Aorta (tissue), 5 donors: ENCODE measurements around the gene SMYD3. TPM values are rescaled to one million over a fixed set of nuclear protein-coding genes. Genes with fewer than 3 reads are reported as not detected.

ENCODE experiments used
- ATAC-seq: fragments of 200-7000 bp; cut with Tn5 transposase; one replicate; pipeline ENCODE4 v1.9.1; 2022; ENCODE audit warnings: moderate library complexity; ENCODE audit not compliant: low FRiP score
- DNase-seq, 2 donors: peaks; one replicate each; pipeline ENCODE4 v3.0.0-alpha.2; 2020
- H3K27ac ChIP-seq, 2 donors: one replicate each; pipeline ENCODE4 v1.5.1; 2013; ENCODE audit warnings: low read length in 2 of 2, mild to moderate bottlenecking in 2 of 2, moderate library complexity in 2 of 2, control low read depth in 1 of 2, inconsistent platforms in 1 of 2, low read depth in 1 of 2
- H3K27me3 ChIP-seq, 2 donors: one replicate each; pipeline ENCODE4 v1.6.1; 2013; ENCODE audit warnings: control low read depth in 1 of 2, low read length in 1 of 2, mild to moderate bottlenecking in 1 of 2, moderate library complexity in 1 of 2; ENCODE audit not compliant: insufficient read depth in 2 of 2, control insufficient read depth in 1 of 2
- H3K36me3 ChIP-seq, 2 donors: one replicate each; pipeline ENCODE4 v1.6.1; 2013; ENCODE audit warnings: control low read depth in 1 of 2, low read length in 1 of 2, mild to moderate bottlenecking in 1 of 2; ENCODE audit not compliant: insufficient read depth in 2 of 2, control insufficient read depth in 1 of 2
- H3K4me1 ChIP-seq, 2 donors: one replicate each; pipeline ENCODE4 v1.6.1; 2013; ENCODE audit warnings: low read length in 2 of 2, control low read depth in 1 of 2, mild to moderate bottlenecking in 1 of 2, moderate library complexity in 1 of 2; ENCODE audit not compliant: insufficient read depth in 2 of 2, control insufficient read depth in 1 of 2
- H3K4me3 ChIP-seq, 2 donors: one replicate each; pipeline ENCODE4 v1.5.1; 2013; ENCODE audit warnings: low read length in 2 of 2, control low read depth in 1 of 2, mild to moderate bottlenecking in 1 of 2
- H3K9me3 ChIP-seq: one replicate; pipeline ENCODE4 v1.6.1; 2013; ENCODE audit warnings: mild to moderate bottlenecking, low read length; ENCODE audit not compliant: control insufficient read depth
- WGBS, 2 donors: extraction: QIAGEN DNeasy Blood & Tissue Kit; methylation state at CpG; one replicate each; pipeline ENCODE4 v1.1.7; 2013; 5-methylcytosine and 5-hydroxymethylcytosine counted together
- intact Hi-C, 2 donors: fragments of 100-400 bp; cut with DNase I; formaldehyde crosslinking; loops; one replicate each; pipeline versions ENCODE4 v1.14.2 to v1.15.0; 2022
- polyA plus RNA-seq, 2 donors: library from polyadenylated mRNA; stranded (reverse); fragments of 200-250 nt; gene quantifications; one replicate each; pipeline ENCODE4 v1.2.3, GENCODE V29; 2013
- total RNA-seq, 2 donors: library from RNA; stranded (reverse); fragmentation: NEBNext Ultra II Directional; extraction: Animal tissue kit (Norgen Biotek cat#: 25700); gene quantifications; one replicate each; pipeline ENCODE4 v1.2.1, GENCODE V29; 2021
- donor health status: healthy with polysubstance abuse.
- donor health status: Bipolar disorder and iron deficiency.
- donor health status: DM: no; HTN: no; CAD: no.
- donor health status: DM: no; HTN: no; CAD: no.
- donor health status: DM: yes; HTN: yes; CAD: no.

Gene SMYD3
- total and polyA plus RNA-seq, 4 donors, result 6.0 to 29.1 (median 11.1) TPM

GRCh38 chr1:245763873-245764331 is 743.2 kb downstream of the SMYD3 start:
- Histone ChIP-seq H3K4me1 (no peaks in the 10 kb centered on the region), H3K4me3 (no peak overlapping the region), H3K9me3 (peaks cover 2% of the 10 kb centered on the region), H3K27ac (no peak overlapping the region), H3K27me3 (no peaks in the 10 kb centered on the region), H3K36me3 (peaks cover 0 to 2% of the 10 kb centered on the region in 2 donors)
- WGBS, 2 donors, result 36 to 41% methylated on average over 5 of the region's 5 CpGs
- intact Hi-C loops, result no loop called here
- ATAC-seq (no peak), DNase-seq (no peak)

GRCh38 chr1:245762396-245762910 is 744.6 kb downstream of the SMYD3 start:
- Histone ChIP-seq H3K27ac (no peak overlapping the region), H3K4me1 (no peaks in the 10 kb centered on the region), H3K36me3 (no peaks in the 10 kb centered on the region), H3K4me3 (no peak overlapping the region), H3K9me3 (peaks cover 1% of the 10 kb centered on the region), H3K27me3 (no peaks in the 10 kb centered on the region)
- intact Hi-C loops, result no loop called here
- ATAC-seq (no peak), DNase-seq (no peak)
- WGBS, 2 donors, result 91 to 93% methylated on average over 19 of the region's 19 CpGs

GRCh38 chr1:245760301-245760700 is 746.8 kb downstream of the SMYD3 start:
- Histone ChIP-seq H3K27ac (no peak overlapping the region), H3K4me1 (no peaks in the 10 kb centered on the region), H3K4me3 (no peak overlapping the region), H3K27me3 (no peaks in the 10 kb centered on the region), H3K9me3 (peaks cover 1% of the 10 kb centered on the region), H3K36me3 (no peaks in the 10 kb centered on the region)
- intact Hi-C loops, result no loop called here
- DNase-seq, result no peak
- ATAC-seq, result no peak
- 96% methylated on average over 4 of the region's 4 CpGs for WGBS, 2 donors

GRCh38 chr1:245754463-245754961 is 752.6 kb downstream of the SMYD3 start:
- intact Hi-C loops, result no loop called here
- 91 to 92% methylated on average over 3 of the region's 3 CpGs for WGBS, 2 donors
- ATAC-seq, result no peak
- Histone ChIP-seq H3K9me3 (peaks cover 2% of the 10 kb centered on the region), H3K27me3 (no peaks in the 10 kb centered on the region), H3K27ac (no peak overlapping the region), H3K4me1 (no peaks in the 10 kb centered on the region), H3K36me3 (no peaks in the 10 kb centered on the region), H3K4me3 (no peak overlapping the region)
- DNase-seq, result no peak

GRCh38 chr1:245753807-245754206 is 753.3 kb downstream of the SMYD3 start:
- Histone ChIP-seq H3K4me1 (no peaks in the 10 kb centered on the region), H3K9me3 (peaks cover 2% of the 10 kb centered on the region), H3K27ac (no peak overlapping the region), H3K4me3 (no peak overlapping the region), H3K27me3 (no peaks in the 10 kb centered on the region), H3K36me3 (peaks cover 0 to 3% of the 10 kb centered on the region in 2 donors)
- ATAC-seq (no peak), DNase-seq (no peak)
- intact Hi-C loops, result no loop called here
- 91 to 92% methylated on average over 2 of the region's 2 CpGs for WGBS, 2 donors

- intact Hi-C loops, result no loop called here
Observed at GRCh38 chr1:245752561-245752960, 754.5 kb downstream of the SMYD3 start.

GRCh38 chr1:245751726-245752470 is 755.2 kb downstream of the SMYD3 start:
- Histone ChIP-seq H3K36me3 (peaks cover 0 to 3% of the 10 kb centered on the region in 2 donors), H3K27ac (no peak overlapping the region), H3K27me3 (no peaks in the 10 kb centered on the region), H3K4me1 (no peaks in the 10 kb centered on the region), H3K4me3 (no peak overlapping the region), H3K9me3 (peaks cover 4% of the 10 kb centered on the region)
- WGBS, 2 donors, result 83 to 85% methylated on average over 12 of the region's 12 CpGs
- intact Hi-C loops, result no loop called here
- ATAC-seq, result no peak
- DNase-seq, result no peak

More at GRCh38 chr1:245752561-245752960, 754.5 kb downstream of the SMYD3 start:
- Histone ChIP-seq H3K4me3 (no peak overlapping the region), H3K36me3 (peaks cover 0 to 3% of the 10 kb centered on the region in 2 donors), H3K27ac (no peak overlapping the region), H3K4me1 (no peaks in the 10 kb centered on the region), H3K27me3 (no peaks in the 10 kb centered on the region), H3K9me3 (peaks cover 4% of the 10 kb centered on the region)
- ATAC-seq (no peak), DNase-seq (no peak)
- 78 to 88% methylated on average over 3 of the region's 3 CpGs for WGBS, 2 donors

GRCh38 chr1:245751116-245751515 is 756.0 kb downstream of the SMYD3 start:
- Histone ChIP-seq H3K4me3 (no peak overlapping the region), H3K27ac (no peak overlapping the region), H3K9me3 (peaks cover 4% of the 10 kb centered on the region), H3K27me3 (no peaks in the 10 kb centered on the region), H3K36me3 (peaks cover 0 to 3% of the 10 kb centered on the region in 2 donors), H3K4me1 (no peaks in the 10 kb centered on the region)
- WGBS, 2 donors, result 53 to 68% methylated on average over 4 of the region's 4 CpGs
- ATAC-seq (no peak), DNase-seq (no peak)
- intact Hi-C loops, result no loop called here

- intact Hi-C loops, result no loop called here
- Histone ChIP-seq H3K9me3 (peaks cover 4% of the 10 kb centered on the region), H3K4me1 (no peaks in the 10 kb centered on the region), H3K27ac (no peak overlapping the region), H3K36me3 (peaks cover 0 to 3% of the 10 kb centered on the region in 2 donors), H3K4me3 (no peak overlapping the region), H3K27me3 (no peaks in the 10 kb centered on the region)
- no peak for DNase-seq
- WGBS, 2 donors, result 48 to 60% methylated on average over 3 of the region's 3 CpGs
- ATAC-seq, result no peak
Observed at GRCh38 chr1:245750261-245750660, 756.8 kb downstream of the SMYD3 start.
